GM12891 (cell line): Measurements from ENCODE around the gene ALDH1A3.

Experiments used
- POLR2A ChIP-seq: IDR thresholded peaks from 2 replicates; pipeline ENCODE4 v1.6.1; 2011; ENCODE audit warnings: low read depth, low read length, control low read depth
- TAF1 ChIP-seq: IDR thresholded peaks from 2 replicates; pipeline ENCODE4 v1.6.1; 2011; ENCODE audit warnings: low read depth, low read length, control low read depth

- TF ChIP-seq POLR2A (no peak), TAF1 (no peak)
These were observed 15.8 kb upstream of the ALDH1A3 start for GRCh38 chr15:100863796-100864267.
